Measurements from ENCODE around the gene SNX5. TPM values are rescaled to one million over a fixed set of nuclear protein-coding genes. Genes with fewer than 3 reads are reported as not detected.

Gene SNX5
- total RNA-seq, 1 experiment from 2014 or later: 90.8 TPM

DNA sequence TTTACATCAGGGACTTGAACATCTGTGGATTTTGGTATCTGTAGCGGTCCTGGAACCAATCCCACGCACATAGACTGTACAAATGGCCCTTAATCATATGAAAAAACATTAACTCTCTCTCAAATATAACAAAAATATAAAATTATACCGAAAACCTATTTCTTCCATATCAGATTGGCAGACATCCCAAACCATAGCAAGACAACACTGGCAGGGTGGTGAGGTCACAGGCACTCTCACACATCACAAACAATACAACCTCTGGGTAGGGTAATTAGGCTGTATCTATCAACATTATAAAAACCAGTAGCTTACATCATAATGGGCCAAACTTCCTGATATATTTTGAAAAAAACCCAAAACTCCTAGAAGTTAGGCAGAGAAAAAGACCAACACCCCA is 48.2 kb upstream of the SNX5 start:
- Histone ChIP-seq H3K27ac (ENCODE audit: low read length) (no peak overlapping the region), H3K4me1 (ENCODE audit: control insufficient read depth, insufficient read depth, low read length) (no peaks in the 10 kb centered on the region), H3K9me3 (ENCODE audit: control insufficient read depth, insufficient read depth, low read depth, low read length) (no peaks in the 10 kb centered on the region), H3K4me3 (ENCODE audit: low read depth in 2 of 2, low read length in 2 of 2) (no peak overlapping the region), H3K36me3 (ENCODE audit: control insufficient read depth, insufficient read depth, low read length) (no peaks in the 10 kb centered on the region), H3K27me3 (ENCODE audit: control insufficient read depth, insufficient read depth, low read length) (no peaks in the 10 kb centered on the region)
- BruUV-seq (replicated peaks): no TSS peak
- POLR2A ChIA-PET: no interaction called here
- TF ChIP-seq POLR2AphosphoS5 (IDR thresholded peaks at IDR 0.05; ENCODE audit: low read depth, low read length): no peak
- no peak for TF ChIP-seq SIN3A (IDR thresholded peaks at IDR 0.05; ENCODE audit: borderline replicate concordance, insufficient read depth, low read depth, low read length)
- TF ChIP-seq, protein P1, sequence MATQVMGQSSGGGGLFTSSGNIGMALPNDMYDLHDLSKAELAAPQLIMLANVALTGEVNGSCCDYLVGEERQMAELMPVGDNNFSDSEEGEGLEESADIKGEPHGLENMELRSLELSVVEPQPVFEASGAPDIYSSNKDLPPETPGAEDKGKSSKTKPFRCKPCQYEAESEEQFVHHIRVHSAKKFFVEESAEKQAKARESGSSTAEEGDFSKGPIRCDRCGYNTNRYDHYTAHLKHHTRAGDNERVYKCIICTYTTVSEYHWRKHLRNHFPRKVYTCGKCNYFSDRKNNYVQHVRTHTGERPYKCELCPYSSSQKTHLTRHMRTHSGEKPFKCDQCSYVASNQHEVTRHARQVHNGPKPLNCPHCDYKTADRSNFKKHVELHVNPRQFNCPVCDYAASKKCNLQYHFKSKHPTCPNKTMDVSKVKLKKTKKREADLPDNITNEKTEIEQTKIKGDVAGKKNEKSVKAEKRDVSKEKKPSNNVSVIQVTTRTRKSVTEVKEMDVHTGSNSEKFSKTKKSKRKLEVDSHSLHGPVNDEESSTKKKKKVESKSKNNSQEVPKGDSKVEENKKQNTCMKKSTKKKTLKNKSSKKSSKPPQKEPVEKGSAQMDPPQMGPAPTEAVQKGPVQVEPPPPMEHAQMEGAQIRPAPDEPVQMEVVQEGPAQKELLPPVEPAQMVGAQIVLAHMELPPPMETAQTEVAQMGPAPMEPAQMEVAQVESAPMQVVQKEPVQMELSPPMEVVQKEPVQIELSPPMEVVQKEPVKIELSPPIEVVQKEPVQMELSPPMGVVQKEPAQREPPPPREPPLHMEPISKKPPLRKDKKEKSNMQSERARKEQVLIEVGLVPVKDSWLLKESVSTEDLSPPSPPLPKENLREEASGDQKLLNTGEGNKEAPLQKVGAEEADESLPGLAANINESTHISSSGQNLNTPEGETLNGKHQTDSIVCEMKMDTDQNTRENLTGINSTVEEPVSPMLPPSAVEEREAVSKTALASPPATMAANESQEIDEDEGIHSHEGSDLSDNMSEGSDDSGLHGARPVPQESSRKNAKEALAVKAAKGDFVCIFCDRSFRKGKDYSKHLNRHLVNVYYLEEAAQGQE (IDR thresholded peaks at IDR 0.05; ENCODE audit: insufficient read depth in 1 of 2, low read depth in 2 of 2, low read length in 1 of 2): no peak
- TF ChIP-seq TCF7L2 (IDR thresholded peaks at IDR 0.05; ENCODE audit: low read depth, low read length): no peak
- TF ChIP-seq CTCF (IDR thresholded peaks at IDR 0.05): no peak
- DNase-seq (ENCODE audit: low read depth, low spot score) (no peak), ATAC-seq (no peak)
- intact Hi-C loops (cut with micrococcal nuclease; ENCODE audit: unreplicated experiment) (no loop called here), in situ Hi-C loops (cut with HindIII; ENCODE audit: low pct_unique_long_range_greater_than_20kb, low sequenced_read_pairs) (no loop called here)
- CTCF ChIA-PET: no interaction called here

GRCh38 chr20:18014411-18014810 is 45.8 kb upstream of the SNX5 start:
- Histone ChIP-seq H3K4me3 (ENCODE audit: low read depth in 2 of 2, low read length in 2 of 2) (no peak overlapping the region), H3K27me3 (ENCODE audit: control insufficient read depth, insufficient read depth, low read length) (no peaks in the 10 kb centered on the region), H3K27ac (ENCODE audit: low read length) (no peak overlapping the region), H3K4me1 (ENCODE audit: control insufficient read depth, insufficient read depth, low read length) (no peaks in the 10 kb centered on the region), H3K9me3 (ENCODE audit: control insufficient read depth, insufficient read depth, low read depth, low read length) (no peaks in the 10 kb centered on the region), H3K36me3 (ENCODE audit: control insufficient read depth, insufficient read depth, low read length) (no peaks in the 10 kb centered on the region)
- in situ Hi-C loops (cut with HindIII; ENCODE audit: low pct_unique_long_range_greater_than_20kb, low sequenced_read_pairs): no loop called here
- intact Hi-C loops (cut with micrococcal nuclease; ENCODE audit: unreplicated experiment): no loop called here
- ChIA-PET CTCF (no interaction called here), POLR2A (no interaction called here)
- TF ChIP-seq POLR2AphosphoS5 (IDR thresholded peaks at IDR 0.05; ENCODE audit: low read depth, low read length): no peak
- no peak for TF ChIP-seq CTCF (IDR thresholded peaks at IDR 0.05)
- TF ChIP-seq, protein P1 (IDR thresholded peaks at IDR 0.05; ENCODE audit: insufficient read depth in 1 of 2, low read depth in 2 of 2, low read length in 1 of 2): no peak
- TF ChIP-seq SIN3A (IDR thresholded peaks at IDR 0.05; ENCODE audit: borderline replicate concordance, insufficient read depth, low read depth, low read length): no peak
- TF ChIP-seq TCF7L2 (IDR thresholded peaks at IDR 0.05; ENCODE audit: low read depth, low read length): no peak
- BruUV-seq (replicated peaks): no TSS peak
- ATAC-seq: no peak
- no peak for DNase-seq (ENCODE audit: low read depth, low spot score)
